Nephron progenitor cell (in vitro differentiated cells): ENCODE results near the gene HS1BP3.

Source experiments
- DNase-seq: peaks from one replicate; pipeline ENCODE4 v3.0.0; 2021
- H3K27ac Mint-ChIP-seq: 2 replicates; pipeline ENCODE4 v1.8.0; 2021; ENCODE audit warnings: mild to moderate bottlenecking, moderate library complexity, mixed read lengths
- H3K27me3 Mint-ChIP-seq: 2 replicates; pipeline ENCODE4 v1.8.0; 2021; ENCODE audit warnings: mild to moderate bottlenecking, low read depth, mixed read lengths; ENCODE audit not compliant: poor library complexity
- H3K36me3 Mint-ChIP-seq: 2 replicates; pipeline ENCODE4 v1.8.0; 2021; ENCODE audit warnings: low read depth, mixed read lengths
- H3K4me1 Mint-ChIP-seq: 2 replicates; pipeline ENCODE4 v1.8.0; 2021; ENCODE audit warnings: mixed read lengths
- H3K4me3 Mint-ChIP-seq: 2 replicates; pipeline ENCODE4 v1.8.0; 2021; ENCODE audit warnings: mild to moderate bottlenecking, moderate library complexity, mixed read lengths
- H3K9me3 Mint-ChIP-seq: 2 replicates; pipeline ENCODE4 v1.8.0; 2021; ENCODE audit warnings: mild to moderate bottlenecking, moderate library complexity, mixed read lengths
- CTCF ChIP-seq: fragments of 200-600 bp; sonication (generic); IDR thresholded peaks from 2 replicates; pipeline ENCODE4 v1.5.0; 2021; ENCODE audit warnings: antibody characterized with exemption

The HS1BP3 gene

DNA sequence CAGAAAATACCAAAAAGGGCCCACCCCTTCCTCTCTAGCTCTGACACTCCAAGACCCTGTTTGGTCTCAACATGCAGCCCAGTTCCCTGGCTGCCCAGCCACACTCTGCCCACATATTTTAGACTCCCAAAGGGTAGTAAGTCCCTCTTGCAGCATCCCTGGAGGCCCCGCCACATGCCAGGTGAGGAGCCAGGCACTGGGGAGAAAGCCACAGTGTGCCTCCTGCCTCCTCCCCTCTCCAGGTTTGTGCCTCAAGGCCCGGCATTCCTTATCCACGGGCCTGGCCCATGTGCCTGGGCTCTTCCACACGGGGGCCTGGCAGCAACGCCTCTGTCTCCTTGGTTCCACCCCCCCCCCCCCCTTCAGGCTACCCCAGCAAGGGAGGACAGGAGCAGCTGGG lies 75.5 kb downstream of the HS1BP3 start:
- Mint-ChIP-seq H3K4me3 (no peak overlapping the region), H3K27ac (no peak overlapping the region), H3K4me1 (peaks cover 79% of the 10 kb centered on the region), H3K36me3 (no peaks in the 10 kb centered on the region), H3K27me3 (peaks cover 6% of the 10 kb centered on the region), H3K9me3 (peaks cover 3% of the 10 kb centered on the region)
- DNase-seq: no peak
- no peak for TF ChIP-seq CTCF

DNA sequence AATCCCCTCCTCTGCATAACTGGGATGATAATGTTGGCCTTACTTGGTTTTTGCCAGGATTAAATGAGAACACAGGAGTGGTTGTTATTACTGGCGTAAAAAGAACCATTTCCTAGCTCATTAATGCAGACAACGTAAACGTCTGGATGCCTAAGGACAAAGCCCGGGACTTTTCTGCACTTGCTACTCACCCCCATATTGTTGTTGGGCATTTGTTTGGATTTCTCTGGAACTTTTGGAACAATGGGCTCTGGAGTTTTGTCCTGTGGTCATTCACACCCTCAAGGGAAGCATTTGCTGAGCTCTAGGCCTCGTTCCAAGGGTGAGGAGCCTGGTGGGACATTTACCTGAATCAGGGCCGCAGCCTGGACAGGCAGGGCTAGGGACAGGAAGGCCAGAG lies 76.0 kb downstream of the HS1BP3 start:
- TF ChIP-seq CTCF: no peak
- no peak for DNase-seq
- no peaks in the 10 kb centered on the region for H3K9me3 Mint-ChIP-seq
- H3K4me3 Mint-ChIP-seq: no peak overlapping the region
- H3K4me1 Mint-ChIP-seq: peaks cover 83% of the 10 kb centered on the region
- no peaks in the 10 kb centered on the region for H3K36me3 Mint-ChIP-seq
- H3K27me3 Mint-ChIP-seq: peaks cover 6% of the 10 kb centered on the region
- peak overlapping the region; percentile 45 for H3K27ac Mint-ChIP-seq

DNA sequence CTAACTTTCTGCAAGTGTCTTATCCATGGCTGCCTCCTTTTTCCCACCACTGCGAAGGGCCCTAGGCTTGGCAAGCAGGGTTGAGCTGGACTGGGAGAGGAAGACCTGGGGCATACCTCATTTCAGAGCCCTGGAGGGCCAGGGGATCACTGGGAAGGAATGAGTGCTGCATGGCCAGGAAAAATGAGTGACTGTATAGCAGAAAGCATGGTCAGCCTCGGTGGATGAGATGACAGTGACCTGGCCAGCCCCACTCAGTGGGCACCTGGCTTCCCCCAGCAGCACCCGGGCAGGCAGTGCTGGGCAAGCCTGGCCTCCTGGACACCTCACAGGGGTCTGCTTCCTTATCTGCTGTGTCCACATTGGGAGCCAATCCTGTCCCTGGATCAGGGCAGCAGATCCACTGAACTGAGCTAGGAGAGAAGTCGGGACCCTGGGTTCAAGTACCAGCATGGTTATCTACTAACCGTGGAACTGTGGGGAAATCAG lies 76.4 kb downstream of the HS1BP3 start:
- H3K27ac Mint-ChIP-seq: peak overlapping the region; percentile 54
- no peaks in the 10 kb centered on the region for H3K36me3 Mint-ChIP-seq
- DNase-seq: no peak
- no peaks in the 10 kb centered on the region for H3K9me3 Mint-ChIP-seq
- TF ChIP-seq CTCF: no peak
- peaks cover 6% of the 10 kb centered on the region for H3K27me3 Mint-ChIP-seq
- no peak overlapping the region for H3K4me3 Mint-ChIP-seq
- H3K4me1 Mint-ChIP-seq: peaks cover 83% of the 10 kb centered on the region

GRCh38 chr2:20573620-20574422 lies 77.1 kb downstream of the HS1BP3 start:
- Mint-ChIP-seq H3K27ac (peak overlapping the region; percentile 54), H3K4me3 (no peak overlapping the region)

GRCh38 chr2:20572221-20572620 lies 78.7 kb downstream of the HS1BP3 start:
- H3K9me3 Mint-ChIP-seq: no peaks in the 10 kb centered on the region
- no peak for DNase-seq
- H3K4me1 Mint-ChIP-seq: peaks cover 88% of the 10 kb centered on the region
- no peak for TF ChIP-seq CTCF
- peaks cover 4% of the 10 kb centered on the region for H3K27me3 Mint-ChIP-seq
- no peak overlapping the region for H3K4me3 Mint-ChIP-seq
- H3K36me3 Mint-ChIP-seq: no peaks in the 10 kb centered on the region
- H3K27ac Mint-ChIP-seq: no peak overlapping the region

More at GRCh38 chr2:20573620-20574422, 77.1 kb downstream of the HS1BP3 start:
- peaks cover 6% of the 10 kb centered on the region for H3K27me3 Mint-ChIP-seq
- H3K4me1 Mint-ChIP-seq: peaks cover 83% of the 10 kb centered on the region
- H3K36me3 Mint-ChIP-seq: no peaks in the 10 kb centered on the region
- no peak for TF ChIP-seq CTCF
- H3K9me3 Mint-ChIP-seq: no peaks in the 10 kb centered on the region
- DNase-seq: no peak

DNA sequence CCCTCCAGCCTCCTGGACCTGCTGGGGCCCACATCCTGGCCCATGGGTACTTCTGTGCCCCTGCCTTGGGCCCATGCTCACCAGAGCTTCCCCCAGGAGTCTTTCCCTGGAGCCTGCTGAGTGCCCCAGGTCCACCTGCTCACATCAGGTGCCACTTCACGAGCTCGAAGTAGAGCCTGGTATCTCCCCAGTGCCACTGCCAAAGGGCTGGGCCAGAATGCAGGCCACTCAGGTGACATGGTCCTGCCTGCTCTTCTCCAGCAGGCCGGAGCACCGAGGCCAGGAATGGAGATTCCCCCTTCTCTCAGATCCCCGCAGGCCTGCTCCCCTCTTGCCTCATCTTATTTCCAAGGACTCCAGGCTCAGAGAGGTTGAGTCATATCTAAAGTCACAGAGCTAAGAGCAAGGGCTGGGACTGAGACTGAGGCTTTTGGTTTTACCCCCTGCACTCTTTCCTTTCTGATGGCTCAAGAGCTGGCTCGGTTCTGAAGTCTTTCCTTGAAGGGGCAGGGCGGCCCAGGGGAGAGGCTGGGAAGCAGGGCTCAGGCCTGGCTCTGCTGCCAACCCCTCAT lies 79.2 kb downstream of the HS1BP3 start:
- Mint-ChIP-seq H3K27me3 (peaks cover 7% of the 10 kb centered on the region), H3K4me3 (no peak overlapping the region), H3K36me3 (no peaks in the 10 kb centered on the region), H3K9me3 (no peaks in the 10 kb centered on the region), H3K27ac (no peak overlapping the region), H3K4me1 (peaks cover 88% of the 10 kb centered on the region)
- no peak for DNase-seq
- TF ChIP-seq CTCF: no peak
